PC-9 (cell line): ENCODE results near the gene PHC3. TPM values are rescaled to one million over a fixed set of nuclear protein-coding genes. Genes with fewer than 3 reads are reported as not detected.

ENCODE experiments used
- BruUV-seq: library from RNA; stranded (reverse); fragments of 400-500 nt; replicated peaks from 2 replicates; lab custom pipeline; 2021; lab: Mats Ljungman, UMichigan
- CTCF ChIA-PET: fragments of 300-600 bp; sonication (Branson Sonifier 250); formaldehyde crosslinking; loops from one replicate; lab custom pipeline; 2022; ENCODE audit warnings: antibody characterized with exemption; lab: Charles Lee
- POLR2A ChIA-PET: fragments of 300-600 bp; sonication (Branson Sonifier 250); formaldehyde crosslinking; loops from one replicate; lab custom pipeline; 2022; ENCODE audit warnings: antibody characterized with exemption; ENCODE audit not compliant: unreplicated experiment; lab: Charles Lee
- DNase-seq, 2 experiments: peaks; one replicate each; pipeline versions ENCODE4 v3.0.0 to v3.0.0-alpha.2; 2015 to 2022; ENCODE audit warnings: mixed read lengths in 1 of 2
- H2AFZ ChIP-seq: fragments of 200-600 bp; sonication (generic); 2 replicates; pipeline ENCODE4 v1.8.1; 2017; ENCODE audit warnings: antibody characterized with exemption
- H3F3A ChIP-seq: fragments of 200-600 bp; sonication (generic); 2 replicates; pipeline ENCODE4 v1.8.1; 2017; ENCODE audit warnings: antibody characterized with exemption, mild to moderate bottlenecking, low read depth; ENCODE audit not compliant: insufficient read depth
- H3K27ac ChIP-seq: fragments of 200-600 bp; sonication (generic); 2 replicates; pipeline ENCODE4 v1.6.1; 2016; ENCODE audit warnings: mixed run types
- H3K27me3 ChIP-seq: fragments of 200-600 bp; sonication (generic); 2 replicates; pipeline ENCODE4 v1.6.1; 2016; ENCODE audit warnings: low read depth, mixed run types; ENCODE audit not compliant: insufficient read depth
- H3K36me3 ChIP-seq: fragments of 200-600 bp; sonication (generic); 2 replicates; pipeline ENCODE4 v1.6.1; 2016; ENCODE audit warnings: low read depth, mixed run types
- H3K4me1 ChIP-seq: fragments of 200-600 bp; sonication (generic); replicated peaks from 2 replicates; pipeline ENCODE4 v1.6.1; 2016; ENCODE audit warnings: mixed run types; ENCODE audit not compliant: insufficient read depth
- H3K4me2 ChIP-seq: fragments of 200-600 bp; sonication (generic); 2 replicates; pipeline ENCODE4 v1.6.1; 2017; ENCODE audit warnings: mixed run types
- H3K4me3 ChIP-seq: fragments of 200-600 bp; sonication (generic); 2 replicates; pipeline ENCODE4 v1.6.1; 2016; ENCODE audit warnings: mixed run types
- H3K79me2 ChIP-seq: fragments of 200-600 bp; sonication (generic); 2 replicates; pipeline ENCODE4 v1.6.1; 2017; ENCODE audit warnings: low read depth, mixed run types
- H3K9me2 ChIP-seq: fragments of 200-600 bp; sonication (generic); 2 replicates; pipeline ENCODE4 v1.8.1; 2017; ENCODE audit warnings: mild to moderate bottlenecking; ENCODE audit not compliant: insufficient read depth
- H3K9me3 ChIP-seq: fragments of 200-600 bp; sonication (generic); 2 replicates; pipeline ENCODE4 v1.8.1; 2016; ENCODE audit warnings: low read depth; ENCODE audit not compliant: insufficient read depth
- H4K20me1 ChIP-seq: fragments of 200-600 bp; sonication (generic); 2 replicates; pipeline ENCODE4 v1.8.1; 2017; ENCODE audit not compliant: insufficient read depth
- EZH2 ChIP-seq: fragments of 200-600 bp; sonication (generic); IDR thresholded peaks from 2 replicates; pipeline ENCODE4 v1.8.0; 2017; ENCODE audit warnings: antibody characterized with exemption, low read depth
- intact Hi-C: fragments of 100-400 bp; cut with micrococcal nuclease; formaldehyde crosslinking; loops from one replicate; pipeline ENCODE4 v1.10.0; 2022; ENCODE audit not compliant: unreplicated experiment
- total RNA-seq: library from RNA; stranded (reverse); gene quantifications from 2 replicates; pipeline ENCODE4 v1.2.3, GENCODE V29; 2021
- TF ChIP-seq, protein P1 (sequence below): fragments of 200-600 bp; sonication (generic); conservative IDR thresholded peaks from 2 replicates; pipeline ENCODE4 v1.6.1; 2017; ENCODE audit warnings: mixed run types, antibody characterized with exemption, mild to moderate bottlenecking, moderate library complexity

Gene PHC3
- total RNA-seq, 1 experiment from 2014 or later: 80.8 TPM

DNA sequence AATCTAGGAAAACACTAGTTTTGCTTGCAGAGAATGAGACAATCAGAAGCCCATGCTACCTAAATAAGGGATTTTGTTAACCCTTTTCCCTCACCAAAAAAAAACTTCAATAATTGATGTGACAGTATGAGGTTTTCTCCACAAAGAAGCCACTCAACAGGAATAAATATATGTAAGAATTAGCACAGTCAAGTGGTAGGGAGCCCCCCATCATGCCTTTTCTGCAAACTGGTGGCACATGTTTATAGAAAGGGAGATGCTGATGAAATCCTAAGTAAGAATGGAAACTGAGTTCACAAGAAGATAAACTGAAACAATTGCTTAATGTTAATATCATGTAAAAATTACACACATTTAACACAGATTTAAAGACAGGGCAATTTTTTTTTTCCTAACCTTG, 51.0 kb downstream of the PHC3 start:
- Histone ChIP-seq H3K36me3 (peaks cover 40% of the 10 kb centered on the region), H3K4me1 (no peaks in the 10 kb centered on the region), H3K4me2 (no peak overlapping the region), H3K9me3 (no peaks in the 10 kb centered on the region), H3K4me3 (no peak overlapping the region), H4K20me1 (no peaks in the 10 kb centered on the region; the same call in 1 of the 2 replicates), H2AFZ (no peak overlapping the region), H3K27me3 (no peaks in the 10 kb centered on the region), H3K9me2 (no peaks in the 10 kb centered on the region), H3K27ac (peak overlapping the region; percentile 35), H3F3A (peaks cover 22% of the 10 kb centered on the region), H3K79me2 (peaks cover 9% of the 10 kb centered on the region)
- ChIA-PET CTCF (no interaction called here), POLR2A (no interaction called here)
- intact Hi-C loops: no loop called here
- no peak for DNase-seq
- TF ChIP-seq EZH2: no peak
- TF ChIP-seq, protein P1, sequence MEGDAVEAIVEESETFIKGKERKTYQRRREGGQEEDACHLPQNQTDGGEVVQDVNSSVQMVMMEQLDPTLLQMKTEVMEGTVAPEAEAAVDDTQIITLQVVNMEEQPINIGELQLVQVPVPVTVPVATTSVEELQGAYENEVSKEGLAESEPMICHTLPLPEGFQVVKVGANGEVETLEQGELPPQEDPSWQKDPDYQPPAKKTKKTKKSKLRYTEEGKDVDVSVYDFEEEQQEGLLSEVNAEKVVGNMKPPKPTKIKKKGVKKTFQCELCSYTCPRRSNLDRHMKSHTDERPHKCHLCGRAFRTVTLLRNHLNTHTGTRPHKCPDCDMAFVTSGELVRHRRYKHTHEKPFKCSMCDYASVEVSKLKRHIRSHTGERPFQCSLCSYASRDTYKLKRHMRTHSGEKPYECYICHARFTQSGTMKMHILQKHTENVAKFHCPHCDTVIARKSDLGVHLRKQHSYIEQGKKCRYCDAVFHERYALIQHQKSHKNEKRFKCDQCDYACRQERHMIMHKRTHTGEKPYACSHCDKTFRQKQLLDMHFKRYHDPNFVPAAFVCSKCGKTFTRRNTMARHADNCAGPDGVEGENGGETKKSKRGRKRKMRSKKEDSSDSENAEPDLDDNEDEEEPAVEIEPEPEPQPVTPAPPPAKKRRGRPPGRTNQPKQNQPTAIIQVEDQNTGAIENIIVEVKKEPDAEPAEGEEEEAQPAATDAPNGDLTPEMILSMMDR: no peak
- no TSS peak for BruUV-seq

DNA sequence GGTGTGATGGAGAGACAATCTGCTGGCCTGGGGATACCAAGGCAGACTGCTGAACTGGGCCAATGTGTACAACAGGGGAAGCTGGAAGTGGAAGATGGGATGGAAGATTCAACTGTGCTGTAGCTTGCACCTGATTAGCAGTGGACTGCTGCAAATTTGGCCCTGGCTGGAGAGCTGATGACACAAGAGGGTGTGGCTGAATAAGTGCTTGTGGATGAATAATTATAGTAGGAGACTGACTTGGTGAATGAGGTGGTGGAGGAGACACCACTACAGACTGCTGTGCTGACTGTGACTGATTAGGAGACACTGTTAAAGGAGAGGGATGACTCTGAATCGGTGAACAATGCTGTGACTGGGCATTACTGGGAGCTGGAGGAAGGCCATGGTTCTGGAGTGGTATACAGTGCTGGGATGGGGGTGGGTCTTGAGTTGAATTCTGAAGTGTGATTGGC, 52.5 kb downstream of the PHC3 start:
- CTCF ChIA-PET: no interaction called here
- H3K4me2 ChIP-seq: no peak overlapping the region
- H3K27me3 ChIP-seq: no peaks in the 10 kb centered on the region
- intact Hi-C loops: no loop called here
- no peak overlapping the region for H2AFZ ChIP-seq
- H3K36me3 ChIP-seq: peaks cover 30% of the 10 kb centered on the region
- H4K20me1 ChIP-seq: no peaks in the 10 kb centered on the region
- no peak for TF ChIP-seq EZH2
- TF ChIP-seq, protein P1: no peak
- H3K4me1 ChIP-seq: no peaks in the 10 kb centered on the region
- H3K27ac ChIP-seq: peak overlapping the region; percentile 22; the same call in 1 of the 2 replicates
- peaks cover 35% of the 10 kb centered on the region for H3F3A ChIP-seq
- H3K4me3 ChIP-seq: no peak overlapping the region
- H3K9me2 ChIP-seq: no peaks in the 10 kb centered on the region
- H3K9me3 ChIP-seq: no peaks in the 10 kb centered on the region
- H3K79me2 ChIP-seq: peaks cover 3% of the 10 kb centered on the region; the same call in 1 of the 2 replicates
- BruUV-seq: no TSS peak
- DNase-seq: no peak
- POLR2A ChIA-PET: interaction anchor here (0.5 to 0.6 kb wide), 2 partner anchors 81 to 289 kb away, joined by 3 to 5 read pairs; no protein-coding TSS in a partner anchor

DNA sequence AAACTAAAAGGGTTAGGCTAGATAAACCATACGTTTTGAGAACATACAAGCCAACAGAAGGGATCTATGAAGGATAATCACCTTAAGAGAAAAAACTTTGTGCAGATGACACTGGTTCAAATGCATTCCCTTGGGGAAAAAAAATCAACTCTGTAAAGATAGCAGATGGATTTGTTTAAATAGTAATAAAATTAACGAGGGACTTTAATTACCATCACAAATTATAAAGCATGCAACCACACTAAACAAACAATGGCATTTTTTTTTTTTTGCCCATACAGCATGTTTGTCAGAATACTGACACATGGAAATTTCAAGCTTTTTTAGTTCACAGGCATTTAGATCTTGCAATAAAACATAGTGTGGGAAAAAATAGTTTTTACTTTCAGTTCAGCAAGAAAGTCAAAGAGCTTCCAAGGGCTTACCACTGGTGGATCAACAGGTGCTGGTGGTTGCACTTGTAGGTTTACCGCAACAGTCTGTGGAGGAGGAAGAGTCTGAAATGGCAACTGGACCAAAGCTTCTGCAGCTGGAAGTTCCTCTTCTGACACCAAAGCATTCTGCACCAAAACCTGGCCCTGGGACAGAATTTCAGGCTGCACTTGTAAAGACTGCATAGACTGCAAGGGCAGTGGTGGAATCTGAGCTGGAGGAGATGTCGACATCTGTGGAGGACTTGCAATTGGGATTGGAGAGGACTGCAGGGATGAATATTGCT, 53.1 kb downstream of the PHC3 start:
- CTCF ChIA-PET: no interaction called here

More for the DNA sequence above, 53.1 kb downstream of the PHC3 start:
- H3K4me3 ChIP-seq: no peak overlapping the region
- H3K27ac ChIP-seq: no peak overlapping the region
- H3K79me2 ChIP-seq: peaks cover 3% of the 10 kb centered on the region; the same call in 1 of the 2 replicates
- POLR2A ChIA-PET: interaction anchor here (0.5 to 0.6 kb wide), 2 partner anchors 80 to 289 kb away, joined by 3 to 5 read pairs; no protein-coding TSS in a partner anchor
- H3K4me2 ChIP-seq: no peak overlapping the region
- H3K4me1 ChIP-seq: no peaks in the 10 kb centered on the region
- no peak for DNase-seq
- H3K27me3 ChIP-seq: no peaks in the 10 kb centered on the region
- no peaks in the 10 kb centered on the region for H3K9me2 ChIP-seq
- H4K20me1 ChIP-seq: no peaks in the 10 kb centered on the region
- H3K36me3 ChIP-seq: peaks cover 30% of the 10 kb centered on the region
- TF ChIP-seq, protein P1: no peak
- TF ChIP-seq EZH2: no peak
- no TSS peak for BruUV-seq
- no peaks in the 10 kb centered on the region for H3K9me3 ChIP-seq
- intact Hi-C loops: no loop called here
- H3F3A ChIP-seq: peaks cover 35% of the 10 kb centered on the region
- H2AFZ ChIP-seq: no peak overlapping the region
